ENCODE results near the gene NOL7. TPM values are rescaled to one million over a fixed set of nuclear protein-coding genes. Genes with fewer than 3 reads are reported as not detected.

Gene NOL7
- total RNA-seq, 1 experiment from 2014 or later: 102 TPM

DNA sequence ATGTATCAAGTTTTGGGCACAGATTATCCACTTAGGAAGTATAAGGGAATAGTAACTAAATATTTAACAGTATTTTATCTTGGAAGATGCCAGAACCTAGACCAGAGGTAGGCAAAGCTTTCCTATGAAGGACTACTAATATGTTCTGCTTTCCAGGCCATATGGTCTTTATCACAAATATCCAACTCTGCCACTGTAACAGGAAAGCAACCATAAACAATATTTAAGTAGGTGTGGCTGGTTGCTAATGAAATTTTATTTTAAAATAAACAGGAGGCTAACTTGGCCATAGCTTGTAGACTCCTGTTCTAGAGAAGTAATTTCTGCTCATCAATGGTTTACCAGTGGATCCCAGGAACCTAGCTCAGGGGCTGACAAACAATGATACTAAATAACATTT, 39.4 kb downstream of the NOL7 start:
- CTCF ChIA-PET: no interaction called here
- H3K9me3 ChIP-seq (ENCODE audit: low read depth, low read length, poor library complexity, severe bottlenecking): no peaks in the 10 kb centered on the region
- no peak overlapping the region for H3K4me3 ChIP-seq (ENCODE audit: low read depth, low read length, poor library complexity, severe bottlenecking)
- intact Hi-C loops (cut with micrococcal nuclease; ENCODE audit: unreplicated experiment): no loop called here
- no peak overlapping the region for H3K27ac ChIP-seq (ENCODE audit: low read depth, low read length, poor library complexity, severe bottlenecking)
- H3K27me3 ChIP-seq (replicated peaks; ENCODE audit: insufficient read depth, low read depth, low read length, poor library complexity): no peaks in the 10 kb centered on the region
- H3K36me3 ChIP-seq (ENCODE audit: insufficient read depth, low read length, poor library complexity, severe bottlenecking): peaks cover 9% of the 10 kb centered on the region
- TF ChIP-seq EZH2 (IDR thresholded peaks at IDR 0.05; ENCODE audit: borderline replicate concordance, low read depth, low read length, poor library complexity, severe bottlenecking): no peak
- TF ChIP-seq, protein P1, sequence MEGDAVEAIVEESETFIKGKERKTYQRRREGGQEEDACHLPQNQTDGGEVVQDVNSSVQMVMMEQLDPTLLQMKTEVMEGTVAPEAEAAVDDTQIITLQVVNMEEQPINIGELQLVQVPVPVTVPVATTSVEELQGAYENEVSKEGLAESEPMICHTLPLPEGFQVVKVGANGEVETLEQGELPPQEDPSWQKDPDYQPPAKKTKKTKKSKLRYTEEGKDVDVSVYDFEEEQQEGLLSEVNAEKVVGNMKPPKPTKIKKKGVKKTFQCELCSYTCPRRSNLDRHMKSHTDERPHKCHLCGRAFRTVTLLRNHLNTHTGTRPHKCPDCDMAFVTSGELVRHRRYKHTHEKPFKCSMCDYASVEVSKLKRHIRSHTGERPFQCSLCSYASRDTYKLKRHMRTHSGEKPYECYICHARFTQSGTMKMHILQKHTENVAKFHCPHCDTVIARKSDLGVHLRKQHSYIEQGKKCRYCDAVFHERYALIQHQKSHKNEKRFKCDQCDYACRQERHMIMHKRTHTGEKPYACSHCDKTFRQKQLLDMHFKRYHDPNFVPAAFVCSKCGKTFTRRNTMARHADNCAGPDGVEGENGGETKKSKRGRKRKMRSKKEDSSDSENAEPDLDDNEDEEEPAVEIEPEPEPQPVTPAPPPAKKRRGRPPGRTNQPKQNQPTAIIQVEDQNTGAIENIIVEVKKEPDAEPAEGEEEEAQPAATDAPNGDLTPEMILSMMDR (conservative IDR thresholded peaks at IDR 0.05; ENCODE audit: low read depth, low read length): no peak
- POLR2A ChIA-PET (ENCODE audit: low non-redundant PET): no interaction called here
- DNase-seq (ENCODE audit: low spot score): no peak
- no TSS peak for BruUV-seq (replicated peaks)
- peaks cover 3% of the 10 kb centered on the region for H3K4me1 ChIP-seq (ENCODE audit: insufficient read depth, low read length, poor library complexity, severe bottlenecking)

DNA sequence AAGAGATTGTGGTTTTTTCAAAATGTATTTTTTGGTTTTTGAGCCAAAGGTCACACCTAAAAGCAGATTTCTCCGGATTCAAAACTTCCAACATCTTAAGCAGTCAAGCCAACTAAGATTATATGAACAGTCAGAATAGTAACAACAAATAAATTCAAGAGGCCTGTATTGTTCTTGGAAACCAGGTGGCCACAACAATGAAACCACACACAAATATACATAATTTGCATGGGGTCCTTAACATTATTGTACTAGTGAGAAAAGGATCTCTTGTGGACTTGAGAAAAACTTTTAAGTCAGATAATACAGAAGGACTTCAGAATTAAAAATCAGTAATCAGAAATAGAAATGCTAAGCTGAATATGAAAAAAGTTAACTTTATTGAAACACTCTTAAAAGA, 40.6 kb downstream of the NOL7 start:
- BruUV-seq (replicated peaks): no TSS peak
- Histone ChIP-seq H3K4me1 (ENCODE audit: insufficient read depth, low read length, poor library complexity, severe bottlenecking) (peaks cover 3% of the 10 kb centered on the region), H3K27ac (ENCODE audit: low read depth, low read length, poor library complexity, severe bottlenecking) (no peak overlapping the region), H3K27me3 (replicated peaks; ENCODE audit: insufficient read depth, low read depth, low read length, poor library complexity) (no peaks in the 10 kb centered on the region), H3K9me3 (ENCODE audit: low read depth, low read length, poor library complexity, severe bottlenecking) (no peaks in the 10 kb centered on the region), H3K4me3 (ENCODE audit: low read depth, low read length, poor library complexity, severe bottlenecking) (no peak overlapping the region), H3K36me3 (ENCODE audit: insufficient read depth, low read length, poor library complexity, severe bottlenecking) (peaks cover 6% of the 10 kb centered on the region)
- TF ChIP-seq EZH2 (IDR thresholded peaks at IDR 0.05; ENCODE audit: borderline replicate concordance, low read depth, low read length, poor library complexity, severe bottlenecking): no peak
- TF ChIP-seq, protein P1 (conservative IDR thresholded peaks at IDR 0.05; ENCODE audit: low read depth, low read length): no peak
- ChIA-PET POLR2A (ENCODE audit: low non-redundant PET) (no interaction called here), CTCF (no interaction called here)
- DNase-seq (ENCODE audit: low spot score): no peak
- intact Hi-C loops (cut with micrococcal nuclease; ENCODE audit: unreplicated experiment): no loop called here

DNA sequence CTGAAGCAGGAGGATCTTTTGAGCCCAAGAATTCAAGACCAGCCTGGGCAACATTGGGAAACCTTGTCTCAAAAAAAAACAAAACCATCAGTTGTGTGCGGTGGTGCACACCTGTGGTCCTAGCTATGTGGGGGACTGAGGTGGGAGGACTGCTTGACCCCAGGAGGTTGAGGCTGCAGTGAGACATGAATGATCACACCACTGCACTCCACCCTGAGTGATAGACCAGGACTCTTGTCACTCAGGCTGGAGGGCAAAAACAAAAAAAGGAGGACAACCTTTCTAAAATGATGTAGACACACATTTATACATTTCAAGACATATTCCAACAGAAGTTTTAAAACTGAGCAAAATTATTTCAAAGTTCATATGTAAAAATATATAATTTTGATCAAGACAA, 45.1 kb downstream of the NOL7 start:
- no peak overlapping the region for H3K27ac ChIP-seq (ENCODE audit: low read depth, low read length, poor library complexity, severe bottlenecking)

More for the DNA sequence above, 45.1 kb downstream of the NOL7 start:
- no peaks in the 10 kb centered on the region for H3K9me3 ChIP-seq (ENCODE audit: low read depth, low read length, poor library complexity, severe bottlenecking)
- H3K4me1 ChIP-seq (ENCODE audit: insufficient read depth, low read length, poor library complexity, severe bottlenecking): no peaks in the 10 kb centered on the region
- POLR2A ChIA-PET (ENCODE audit: low non-redundant PET): no interaction called here
- intact Hi-C loops (cut with micrococcal nuclease; ENCODE audit: unreplicated experiment): no loop called here
- no peaks in the 10 kb centered on the region for H3K36me3 ChIP-seq (ENCODE audit: insufficient read depth, low read length, poor library complexity, severe bottlenecking)
- H3K27me3 ChIP-seq (replicated peaks; ENCODE audit: insufficient read depth, low read depth, low read length, poor library complexity): no peaks in the 10 kb centered on the region
- CTCF ChIA-PET: no interaction called here
- TF ChIP-seq, protein P1 (conservative IDR thresholded peaks at IDR 0.05; ENCODE audit: low read depth, low read length): no peak
- TF ChIP-seq EZH2 (IDR thresholded peaks at IDR 0.05; ENCODE audit: borderline replicate concordance, low read depth, low read length, poor library complexity, severe bottlenecking): no peak
- no peak for DNase-seq (ENCODE audit: low spot score)
- H3K4me3 ChIP-seq (ENCODE audit: low read depth, low read length, poor library complexity, severe bottlenecking): no peak overlapping the region
- BruUV-seq (replicated peaks): no TSS peak

All from A673 (cell line).